GM21390 (cell line): ENCODE results near the gene CHGA.

Experiments
- ATAC-seq: cut with Tn5 transposase; IDR thresholded peaks from one replicate; pipeline ENCODE4 v1.9.1; 2021; ENCODE audit not compliant: unreplicated experiment

Gene CHGA

DNA sequence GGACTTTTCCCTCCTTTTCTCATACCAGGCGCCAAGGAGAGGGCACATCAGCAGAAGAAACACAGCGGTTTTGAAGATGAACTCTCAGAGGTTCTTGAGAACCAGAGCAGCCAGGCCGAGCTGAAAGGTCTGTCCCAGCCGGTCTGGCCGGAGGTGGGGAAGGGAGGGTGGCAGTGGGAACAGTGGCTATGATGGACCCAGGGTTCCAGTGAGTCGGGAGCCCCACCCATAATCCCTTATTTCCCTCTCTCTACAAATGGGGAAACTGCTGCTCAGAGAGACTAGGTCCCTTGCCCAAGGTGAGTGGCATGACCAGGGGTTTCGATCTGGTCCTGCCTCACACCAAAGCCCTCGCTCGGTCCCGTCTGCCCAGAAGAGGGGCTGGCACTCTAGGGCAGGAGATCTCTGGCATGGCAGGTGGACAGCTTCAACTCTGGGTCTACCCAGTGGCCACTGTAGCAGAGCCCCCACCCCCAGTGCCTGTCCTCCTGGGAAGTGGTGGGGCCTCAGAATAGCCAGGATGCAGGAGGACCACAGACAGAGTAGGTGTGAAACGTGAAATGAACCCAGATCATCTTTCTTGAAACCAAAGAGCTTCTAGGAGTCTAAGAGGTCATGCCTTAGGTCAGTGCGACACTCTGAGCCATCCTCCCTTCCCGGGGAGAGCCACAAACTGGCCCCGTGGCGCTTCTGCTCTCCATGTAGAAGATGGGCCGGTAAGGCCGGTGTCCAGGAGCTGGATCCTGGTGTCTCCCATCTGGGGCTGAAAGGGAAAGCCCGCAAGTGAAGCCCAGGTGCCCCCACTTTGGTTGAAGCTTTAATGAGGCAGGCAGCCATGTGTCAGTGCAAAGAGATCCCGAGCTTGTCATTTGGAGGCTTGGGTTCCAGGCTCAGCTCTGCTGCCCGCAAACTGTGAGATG is 7.0 kb downstream of the CHGA start:
- ATAC-seq = no peak

DNA sequence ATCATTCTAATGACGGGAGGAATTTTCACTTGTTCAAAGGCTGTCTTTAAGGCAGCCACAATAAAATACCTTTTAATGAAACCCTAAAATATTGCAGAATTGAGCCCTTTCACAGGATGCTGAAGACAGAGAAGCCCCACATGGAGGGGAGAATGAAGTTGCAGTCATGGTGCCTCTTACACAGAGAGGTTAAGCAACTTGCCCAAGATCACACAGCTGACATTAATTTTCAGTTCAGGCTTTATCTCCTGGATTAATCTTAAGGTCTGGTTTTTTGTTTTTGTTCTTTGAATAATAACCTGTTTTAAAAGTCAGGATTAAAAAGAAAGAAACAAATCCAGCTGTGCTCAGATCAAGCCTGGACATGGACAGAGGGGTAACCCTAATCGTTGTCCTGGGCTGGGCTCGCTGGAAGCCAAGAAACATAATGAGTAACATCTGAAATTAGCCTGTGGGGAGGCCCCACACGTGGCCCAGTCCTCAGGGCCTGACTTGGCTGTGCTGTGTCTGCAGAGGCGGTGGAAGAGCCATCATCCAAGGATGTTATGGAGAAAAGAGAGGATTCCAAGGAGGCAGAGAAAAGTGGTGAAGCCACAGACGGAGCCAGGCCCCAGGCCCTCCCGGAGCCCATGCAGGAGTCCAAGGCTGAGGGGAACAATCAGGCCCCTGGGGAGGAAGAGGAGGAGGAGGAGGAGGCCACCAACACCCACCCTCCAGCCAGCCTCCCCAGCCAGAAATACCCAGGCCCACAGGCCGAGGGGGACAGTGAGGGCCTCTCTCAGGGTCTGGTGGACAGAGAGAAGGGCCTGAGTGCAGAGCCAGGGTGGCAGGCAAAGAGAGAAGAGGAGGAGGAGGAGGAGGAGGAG is 8.0 kb downstream of the CHGA start:
- ATAC-seq = no peak

DNA sequence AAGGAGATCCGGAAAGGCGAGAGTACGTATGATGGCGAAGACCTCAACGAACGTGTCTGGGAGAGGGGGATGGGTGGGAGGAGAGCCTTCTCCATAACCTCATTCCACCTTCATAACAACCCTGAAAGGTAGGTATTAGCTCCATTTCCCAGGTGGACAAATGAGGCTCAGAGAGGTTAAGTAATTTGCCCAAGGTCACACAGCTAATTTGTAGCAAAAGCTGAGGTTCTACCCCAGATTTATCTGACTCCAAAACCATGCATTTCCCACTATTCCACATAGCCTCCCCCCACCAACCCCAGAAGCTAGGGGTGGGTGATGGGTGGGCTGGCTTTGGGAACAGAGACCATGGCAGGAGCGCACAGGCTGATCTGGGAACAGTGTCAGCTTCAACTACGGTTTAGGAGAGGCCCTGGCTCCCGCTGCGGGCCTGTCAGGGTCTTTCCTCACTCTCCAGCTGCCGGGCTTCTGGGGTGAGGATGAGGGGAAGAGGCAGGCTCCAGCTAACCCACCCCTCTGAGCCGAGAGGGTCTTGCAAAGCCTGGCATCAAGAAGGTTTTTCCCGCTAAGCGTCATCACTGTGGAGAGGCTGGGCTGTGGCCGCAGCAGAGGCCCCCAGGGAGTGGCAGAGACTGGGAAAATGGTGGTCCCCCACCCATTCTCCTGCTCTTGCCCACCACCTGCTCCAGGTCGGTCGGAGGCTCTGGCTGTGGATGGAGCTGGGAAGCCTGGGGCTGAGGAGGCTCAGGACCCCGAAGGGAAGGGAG is 8.9 kb downstream of the CHGA start:
- ATAC-seq = no peak

DNA sequence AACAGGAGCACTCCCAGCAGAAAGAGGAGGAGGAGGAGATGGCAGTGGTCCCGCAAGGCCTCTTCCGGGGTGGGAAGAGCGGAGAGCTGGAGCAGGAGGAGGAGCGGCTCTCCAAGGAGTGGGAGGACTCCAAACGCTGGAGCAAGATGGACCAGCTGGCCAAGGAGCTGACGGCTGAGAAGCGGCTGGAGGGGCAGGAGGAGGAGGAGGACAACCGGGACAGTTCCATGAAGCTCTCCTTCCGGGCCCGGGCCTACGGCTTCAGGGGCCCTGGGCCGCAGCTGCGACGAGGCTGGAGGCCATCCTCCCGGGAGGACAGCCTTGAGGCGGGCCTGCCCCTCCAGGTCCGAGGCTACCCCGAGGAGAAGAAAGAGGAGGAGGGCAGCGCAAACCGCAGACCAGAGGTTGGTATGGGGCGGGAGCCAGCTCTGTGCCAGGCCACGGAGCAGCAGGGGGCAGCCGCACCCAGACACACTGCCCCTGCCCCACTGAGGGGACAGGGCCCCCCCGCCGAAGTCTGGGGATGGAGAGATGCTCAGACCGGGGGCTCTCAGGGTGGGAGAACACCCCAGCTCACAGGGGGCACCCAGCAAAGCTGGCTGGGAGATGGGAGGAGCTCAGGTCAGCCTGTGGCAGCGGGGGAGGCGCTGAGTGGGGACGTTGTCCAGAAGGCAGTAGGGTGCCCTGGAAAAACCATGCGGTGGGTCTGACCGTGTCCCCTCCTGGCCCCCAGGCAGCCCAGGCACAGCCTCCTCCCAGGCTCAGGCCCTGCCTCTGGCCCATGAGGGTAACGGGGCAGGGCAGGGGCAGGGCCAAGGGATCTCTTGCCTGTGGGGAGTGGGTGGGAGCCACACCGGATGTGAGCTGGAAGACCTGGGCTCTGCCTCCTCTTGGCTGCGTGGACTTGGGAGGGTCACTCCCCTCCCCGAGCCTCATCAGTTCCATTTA is 9.8 kb downstream of the CHGA start:
- ATAC-seq = no peak

DNA sequence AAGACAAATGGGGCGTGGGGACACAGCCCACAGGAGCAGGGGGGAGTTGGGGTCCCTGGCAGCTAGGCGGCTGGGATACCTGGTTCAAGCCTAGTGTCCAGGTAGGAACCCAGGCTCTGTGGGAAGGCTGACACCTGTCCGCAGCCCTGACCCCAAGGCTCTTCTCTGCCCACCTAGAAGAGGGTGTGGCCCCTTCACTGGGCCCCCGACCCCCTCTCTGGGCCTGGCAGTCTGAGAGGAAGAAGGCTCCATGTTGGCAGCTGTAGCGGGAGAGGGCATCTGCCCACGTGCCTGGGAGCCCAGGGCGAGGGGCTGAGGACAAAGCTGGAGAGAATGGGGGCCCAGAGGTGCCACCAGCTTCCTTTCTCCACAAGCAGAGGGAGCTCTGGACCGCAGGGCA is 10.5 kb downstream of the CHGA start:
- no peak for ATAC-seq

DNA sequence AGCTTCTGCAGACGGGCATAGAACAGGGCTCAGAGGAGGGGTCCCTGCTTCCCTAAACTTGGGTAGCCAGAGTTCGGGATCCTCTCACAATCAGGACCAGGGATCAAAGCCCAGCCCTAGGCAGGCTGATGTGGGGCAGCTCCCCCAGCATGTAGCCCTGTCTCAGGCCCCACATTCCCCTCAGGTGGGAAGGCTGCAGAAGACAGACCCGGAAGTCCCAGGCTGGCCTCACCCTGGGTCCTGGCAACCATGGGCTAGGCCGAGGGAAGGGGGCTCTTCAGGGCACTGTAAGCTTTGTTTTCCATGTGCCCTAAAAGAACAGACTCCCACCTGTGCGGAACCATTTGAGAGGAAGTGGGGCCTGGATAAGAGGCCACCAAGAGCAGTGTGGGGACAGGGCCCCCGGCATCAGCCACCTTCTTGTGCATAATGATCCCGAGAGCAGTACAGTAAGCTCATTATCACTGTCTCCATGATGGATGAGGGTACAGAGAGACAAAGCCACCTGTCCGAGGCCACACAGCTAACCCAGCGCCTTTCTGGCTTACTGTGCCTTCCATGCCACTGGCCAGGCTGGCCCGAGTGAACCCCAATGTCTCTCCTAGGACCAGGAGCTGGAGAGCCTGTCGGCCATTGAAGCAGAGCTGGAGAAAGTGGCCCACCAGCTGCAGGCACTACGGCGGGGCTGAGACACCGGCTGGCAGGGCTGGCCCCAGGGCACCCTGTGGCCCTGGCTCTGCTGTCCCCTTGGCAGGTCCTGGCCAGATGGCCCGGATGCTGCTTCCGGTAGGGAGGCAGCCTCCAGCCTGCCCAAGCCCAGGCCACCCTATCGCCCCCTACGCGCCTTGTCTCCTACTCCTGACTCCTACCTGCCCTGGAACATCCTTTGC is 11.5 kb downstream of the CHGA start:
- ATAC-seq = no peak

DNA sequence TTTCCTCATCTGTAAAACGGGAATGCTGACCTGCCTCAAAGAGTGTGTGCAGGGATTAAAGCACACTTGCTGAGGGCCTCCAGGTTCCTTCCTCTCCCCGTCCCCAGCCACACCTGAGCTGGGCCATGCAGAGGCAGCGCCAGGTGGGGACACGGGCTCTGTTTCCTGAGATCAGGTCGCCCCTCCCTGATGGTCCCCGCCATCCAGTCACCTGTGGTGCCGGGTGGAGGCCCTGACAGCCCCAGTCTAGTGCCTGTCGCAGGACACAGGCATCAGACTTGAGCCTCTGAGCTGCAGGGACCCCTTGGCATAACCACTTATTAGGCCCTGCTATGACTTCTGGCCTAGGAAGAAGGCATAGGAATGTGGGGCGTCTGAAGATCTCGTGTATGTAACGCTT is 12.5 kb downstream of the CHGA start:
- no peak for ATAC-seq

DNA sequence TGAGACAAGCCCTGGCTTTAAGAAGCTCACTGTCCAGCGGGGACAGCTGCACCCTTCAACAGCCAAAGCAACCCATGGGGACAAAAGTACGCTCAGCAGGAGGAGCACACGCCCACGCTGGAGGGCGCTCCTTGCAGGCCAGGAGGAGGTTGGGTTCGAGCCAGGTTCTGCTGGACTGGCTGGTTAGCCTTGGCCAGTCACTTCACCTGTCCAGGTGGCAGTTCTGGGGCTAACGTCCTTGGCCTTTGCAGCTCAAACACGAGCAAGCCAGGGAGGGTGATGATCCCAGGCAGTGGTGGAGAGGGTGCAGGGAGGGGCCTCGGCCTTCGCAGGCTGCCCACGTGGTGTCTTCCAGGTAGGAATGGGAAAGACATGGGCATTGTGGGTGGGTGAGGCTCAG is 13.1 kb downstream of the CHGA start:
- ATAC-seq = no peak

DNA sequence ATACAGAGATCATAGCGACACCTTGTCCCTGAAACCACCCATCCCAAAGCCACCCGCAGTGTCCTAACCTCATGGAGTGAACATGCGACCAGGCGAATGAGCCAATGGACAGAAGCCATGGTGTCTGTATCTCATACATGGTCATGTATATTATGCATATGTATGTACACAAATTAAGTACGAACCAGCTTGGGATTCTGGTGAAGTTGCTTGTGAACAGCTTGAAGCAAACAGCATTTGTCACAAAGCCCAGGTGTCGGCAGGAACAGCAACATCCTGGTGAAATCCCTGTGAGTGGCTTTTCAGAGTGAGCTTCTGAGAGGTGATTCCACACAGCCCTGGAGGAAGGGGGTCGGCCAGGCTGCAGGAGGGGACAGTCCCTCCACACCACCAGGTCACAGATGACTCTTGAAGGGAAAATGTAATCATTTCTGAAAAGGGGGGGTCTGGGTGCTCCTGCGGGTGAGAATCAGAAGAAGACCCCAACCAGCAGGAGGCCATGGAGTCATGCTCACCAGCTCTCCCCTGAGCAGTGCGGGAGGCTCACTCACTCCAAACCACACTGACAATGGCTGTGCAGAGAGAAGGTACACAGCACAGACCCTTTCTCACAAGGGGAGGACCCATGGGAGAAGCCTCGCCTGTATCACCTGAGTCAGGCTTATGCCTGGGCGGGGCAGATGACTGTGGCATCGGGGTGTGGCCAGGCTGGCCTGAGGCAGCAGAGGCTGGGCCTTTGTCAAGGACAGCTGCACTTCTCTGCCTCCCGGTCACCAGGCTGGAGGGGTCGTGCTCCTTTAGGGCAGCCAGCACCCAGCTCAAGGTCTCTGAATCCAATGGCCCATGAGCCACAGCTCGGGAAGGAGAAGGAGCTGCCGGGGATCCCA is 14.3 kb downstream of the CHGA start:
- no peak for ATAC-seq

DNA sequence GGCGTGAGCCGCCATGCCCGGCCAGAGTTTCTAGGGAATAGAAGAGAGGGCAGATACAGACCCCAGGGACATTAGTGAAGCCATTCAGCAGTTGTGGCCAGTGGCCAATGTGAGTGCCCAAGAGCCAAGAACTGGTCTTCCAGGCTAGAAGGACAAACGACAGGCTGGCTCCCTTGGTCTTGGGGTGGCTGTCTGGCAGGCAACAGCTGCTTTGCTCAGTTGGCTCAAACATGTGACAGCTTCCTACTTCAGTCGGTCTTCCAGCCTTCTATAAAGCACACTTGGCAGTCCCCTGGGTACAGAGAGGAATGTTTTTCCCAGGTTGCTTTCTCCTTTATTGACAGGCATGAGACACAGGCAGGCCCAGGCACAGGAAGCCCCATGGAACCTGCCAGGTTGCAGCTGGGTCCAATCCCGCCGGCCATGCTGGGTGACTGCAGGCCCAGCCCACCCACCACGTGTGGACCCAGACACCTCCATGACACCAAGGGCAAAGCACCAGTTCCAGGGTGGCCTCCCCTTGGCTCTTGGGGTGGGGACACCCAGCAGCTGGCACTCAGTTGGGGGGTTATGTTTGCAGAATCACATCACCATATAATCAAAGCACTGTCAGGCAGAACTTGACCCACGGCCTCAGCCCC is 15.4 kb downstream of the CHGA start:
- ATAC-seq = no peak

DNA sequence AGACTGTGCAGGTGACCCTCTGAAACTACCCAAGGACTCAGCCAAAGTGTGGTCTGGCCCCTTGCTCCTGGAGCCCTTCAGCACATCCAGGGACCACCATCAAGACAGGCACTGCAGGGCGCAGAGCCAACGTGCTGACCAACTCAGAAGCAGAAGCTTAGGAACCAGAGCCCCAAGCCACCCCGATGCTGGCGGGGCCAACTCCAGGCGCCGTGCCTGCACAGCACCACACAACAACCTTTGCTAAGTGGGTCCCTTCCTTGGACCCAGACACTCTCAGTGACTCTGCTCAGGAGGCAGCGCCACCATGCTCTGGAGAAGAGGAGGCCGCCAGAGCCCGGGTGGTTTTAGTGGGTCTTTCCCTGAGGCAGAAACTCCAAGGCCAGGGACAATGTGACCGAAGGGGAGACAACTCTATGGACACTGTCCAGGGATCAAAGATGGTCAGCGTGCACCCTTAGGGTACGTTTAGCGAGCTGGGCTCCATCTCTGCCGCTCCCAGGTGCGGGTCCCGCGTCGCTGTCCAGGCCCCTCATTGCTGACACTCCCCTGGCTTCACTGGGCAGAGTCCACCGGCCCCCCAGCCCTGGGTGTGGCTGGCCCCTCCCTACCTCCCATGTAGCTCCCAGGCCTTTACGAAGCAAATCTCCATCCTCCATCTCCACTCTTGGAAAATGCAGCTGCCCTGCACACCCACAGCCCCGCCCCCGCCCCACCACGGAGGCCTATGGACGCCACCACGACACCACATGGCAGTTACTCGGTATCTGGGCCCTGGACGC is 16.1 kb downstream of the CHGA start:
- ATAC-seq = no peak

DNA sequence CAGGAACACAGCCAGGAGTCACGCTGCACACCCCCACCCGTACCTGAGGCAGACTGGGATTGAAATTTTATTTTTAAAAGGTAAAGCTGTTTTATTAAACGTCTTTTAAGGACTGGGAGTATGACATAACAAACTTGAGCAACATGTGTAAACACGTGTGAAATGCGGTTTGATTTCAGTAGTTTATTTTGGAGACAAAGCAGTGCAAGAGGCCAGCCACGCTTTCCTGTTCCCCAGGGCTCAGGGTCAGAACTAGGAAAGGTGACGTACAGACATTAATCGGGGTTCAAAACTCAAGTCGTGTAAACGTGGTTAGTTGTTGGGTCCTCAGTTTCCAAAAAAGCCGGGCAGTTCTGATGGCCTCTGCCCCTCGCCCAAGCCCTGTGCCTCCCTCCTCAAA is 16.7 kb downstream of the CHGA start:
- no peak for ATAC-seq

DNA sequence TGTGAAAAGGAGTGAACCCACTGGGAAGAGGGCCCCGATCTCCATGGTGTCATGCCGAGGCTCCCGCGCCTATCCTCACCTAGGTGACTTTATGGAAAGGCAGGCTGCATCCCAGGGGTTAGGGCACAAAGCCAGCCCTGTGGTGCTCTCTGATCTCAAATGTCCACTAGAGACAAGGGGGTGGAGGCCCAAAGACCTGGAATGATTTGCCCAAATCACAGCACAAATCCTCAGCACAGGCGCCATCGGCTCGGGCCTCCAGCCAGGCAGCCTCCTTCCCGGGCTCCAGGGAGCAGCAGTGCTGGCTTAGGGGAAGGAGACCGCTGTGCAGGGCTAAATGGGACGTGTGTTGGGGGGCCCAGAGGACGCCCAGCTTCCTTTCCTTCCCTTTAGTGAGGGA is 17.6 kb downstream of the CHGA start:
- ATAC-seq = no peak

DNA sequence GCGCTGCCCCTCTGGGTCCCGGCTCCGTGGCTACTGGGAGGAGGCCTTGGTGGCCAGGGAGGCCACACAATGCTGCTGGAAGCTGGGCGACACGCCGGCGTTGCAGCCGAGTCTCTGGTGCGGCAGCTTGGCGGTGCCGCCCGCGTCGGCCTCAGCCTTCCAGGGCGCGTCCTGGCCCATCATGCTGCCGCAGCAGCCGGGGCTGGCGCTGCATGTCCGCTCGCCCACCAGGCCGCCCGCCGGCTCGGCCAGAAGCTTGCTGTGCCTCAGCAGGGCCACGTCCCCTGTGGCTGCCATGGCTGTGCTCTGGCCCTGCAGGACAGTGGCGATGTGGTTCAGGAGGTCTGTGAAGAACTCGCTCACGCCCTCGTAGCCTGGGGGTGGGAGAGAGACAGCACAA is 18.6 kb downstream of the CHGA start:
- no peak for ATAC-seq

DNA sequence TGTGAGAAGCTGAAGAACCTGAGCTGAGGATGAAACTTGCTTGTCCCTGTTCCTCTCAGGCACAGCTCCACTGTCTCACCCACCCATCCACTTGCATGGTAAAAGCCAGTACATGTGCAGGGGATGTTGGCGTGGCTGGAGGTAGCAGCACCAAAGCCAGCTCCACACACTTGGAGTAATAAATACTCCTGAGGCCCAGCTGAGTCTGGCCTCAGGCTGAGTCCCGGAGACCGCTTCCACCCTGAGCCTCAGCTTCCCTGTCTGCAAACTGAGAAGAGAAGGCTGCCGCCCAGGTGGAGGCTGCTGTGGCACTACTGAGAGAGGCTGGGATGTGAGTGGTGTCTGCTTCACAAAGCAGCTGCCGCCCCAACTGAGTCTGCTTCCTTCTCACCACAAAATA is 19.2 kb downstream of the CHGA start:
- ATAC-seq = no peak

DNA sequence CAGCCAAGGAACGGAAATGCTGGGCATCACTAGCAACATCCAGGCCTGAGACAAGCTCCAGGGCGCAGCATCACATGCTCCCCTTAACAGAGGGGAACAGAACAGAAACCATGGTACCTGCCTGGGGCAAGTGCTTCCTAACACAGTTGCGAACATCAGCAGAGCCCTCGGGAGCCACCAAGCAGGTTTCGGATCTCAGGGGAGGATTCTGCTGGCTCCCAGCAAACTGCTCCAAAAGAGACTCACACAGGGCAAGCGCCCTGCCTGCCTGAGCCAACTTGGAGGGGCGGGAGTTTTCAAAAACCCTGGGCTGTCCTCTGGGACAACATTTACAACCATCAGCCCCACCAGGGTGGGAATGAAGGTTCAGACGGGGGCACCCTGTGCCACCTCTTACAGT is 19.6 kb downstream of the CHGA start:
- ATAC-seq = no peak
